Heart left ventricle (tissue), 13 donors: Measurements from ENCODE around the gene TIAM2.

Experiments used
- POLR2A ChIP-seq, 2 donors: fragments of 450-650 bp; IDR thresholded peaks; one replicate each; pipeline ENCODE4 v1.6.1; 2017; ENCODE audit warnings: antibody characterized with exemption in 2 of 2, mild to moderate bottlenecking in 2 of 2, moderate library complexity in 2 of 2
- TF ChIP-seq, protein P1 (sequence below), 12 donors: fragments of 200-600 bp; sonication (generic) in 4 of 12; IDR thresholded peaks; one replicate each; pipeline versions ENCODE4 v1.5.0 to v1.8.0; 2018 to 2022; ENCODE audit warnings: antibody characterized with exemption in 12 of 12, mild to moderate bottlenecking in 5 of 12
- donor health status: ischemic (EF 13 %, LVEDD 7.1; RV severe dilation, severe dysfunction).
- donor health status: DM: no; HTN: yes; CAD: no.
- donor health status: DM: no; HTN: no; CAD: no.
- donor health status: ischemic (EF 25% LVEDD 6.9; RV normal size, moderate dysfunction).
- donor health status: ischemic (EF 25% LVEDD 5.7; RV mildly dilated, moderate dysfunction).
- donor health status: ischemic (EF 35%, LVEDD 5.7; RV mildly dilated, moderate dysfunction).
- donor health status: nonischemic (EF 11% LVEDD 7.7; RV severe dilation, severe dysfunction).
- donor health status: DM: yes; HTN: yes; CAD: no.
- donor health status: PGD.
- donor health status: ischemic (EF 29% LVEDD 5.4; RV normal size, mild dysfunction).
- donor health status: nonischemic (EF 23%, LVEDD 6.1; RV moderate dilation, normal function).

- TF ChIP-seq POLR2A (IDR thresholded peaks at IDR 0.05): no peak
- TF ChIP-seq, protein P1, sequence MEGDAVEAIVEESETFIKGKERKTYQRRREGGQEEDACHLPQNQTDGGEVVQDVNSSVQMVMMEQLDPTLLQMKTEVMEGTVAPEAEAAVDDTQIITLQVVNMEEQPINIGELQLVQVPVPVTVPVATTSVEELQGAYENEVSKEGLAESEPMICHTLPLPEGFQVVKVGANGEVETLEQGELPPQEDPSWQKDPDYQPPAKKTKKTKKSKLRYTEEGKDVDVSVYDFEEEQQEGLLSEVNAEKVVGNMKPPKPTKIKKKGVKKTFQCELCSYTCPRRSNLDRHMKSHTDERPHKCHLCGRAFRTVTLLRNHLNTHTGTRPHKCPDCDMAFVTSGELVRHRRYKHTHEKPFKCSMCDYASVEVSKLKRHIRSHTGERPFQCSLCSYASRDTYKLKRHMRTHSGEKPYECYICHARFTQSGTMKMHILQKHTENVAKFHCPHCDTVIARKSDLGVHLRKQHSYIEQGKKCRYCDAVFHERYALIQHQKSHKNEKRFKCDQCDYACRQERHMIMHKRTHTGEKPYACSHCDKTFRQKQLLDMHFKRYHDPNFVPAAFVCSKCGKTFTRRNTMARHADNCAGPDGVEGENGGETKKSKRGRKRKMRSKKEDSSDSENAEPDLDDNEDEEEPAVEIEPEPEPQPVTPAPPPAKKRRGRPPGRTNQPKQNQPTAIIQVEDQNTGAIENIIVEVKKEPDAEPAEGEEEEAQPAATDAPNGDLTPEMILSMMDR (IDR thresholded peaks at IDR 0.05): no peak
These were observed 199.3 kb downstream of the TIAM2 start for GRCh38 chr6:155194399-155194798.
